ENCODE results near the gene MAN2B1. TPM values are rescaled to one million over a fixed set of nuclear protein-coding genes. Genes with fewer than 3 reads are reported as not detected.

Gene MAN2B1
- polyA plus RNA-seq, 1 experiment: 66.9 TPM

GRCh38 chr19:12597594-12597993 lies 68.9 kb downstream of the MAN2B1 start:
- CTCF ChIA-PET: interaction anchor here (1.4 kb wide), 1 partner anchor 13 kb away, joined by 5 read pairs; the partner anchor contains the start of genes ZNF490 and ZNF791
- POLR2A ChIA-PET: no interaction called here
- no peak for TF ChIP-seq CTCF (IDR thresholded peaks at IDR 0.05; ENCODE audit: insufficient read depth, low read depth, low read length)

GRCh38 chr19:12596927-12597548 lies 69.5 kb downstream of the MAN2B1 start:
- DNase-seq (ENCODE audit: low read depth): no peak
- Histone ChIP-seq H3K36me3 (ENCODE audit: control insufficient read depth, insufficient read depth, low read length) (peaks cover 8% of the 10 kb centered on the region), H3K27me3 (ENCODE audit: control insufficient read depth, insufficient read depth, low read length) (no peaks in the 10 kb centered on the region), H3K4me3 (ENCODE audit: low read depth, low read length) (no peak overlapping the region)
- ChIA-PET CTCF (interaction anchor here (1.4 kb wide), 1 partner anchor 14 kb away, joined by 5 read pairs; the partner anchor contains the start of genes ZNF490 and ZNF791), POLR2A (no interaction called here)
- TF ChIP-seq CTCF (IDR thresholded peaks at IDR 0.05; ENCODE audit: insufficient read depth, low read depth, low read length): no peak

More at GRCh38 chr19:12597594-12597993, 68.9 kb downstream of the MAN2B1 start:
- H3K27me3 ChIP-seq (ENCODE audit: control insufficient read depth, insufficient read depth, low read length): no peaks in the 10 kb centered on the region
- H3K36me3 ChIP-seq (ENCODE audit: control insufficient read depth, insufficient read depth, low read length): peaks cover 10% of the 10 kb centered on the region
- H3K4me3 ChIP-seq (ENCODE audit: low read depth, low read length): no peak overlapping the region
- DNase-seq (ENCODE audit: low read depth): no peak

Small RNA genes within 50 kb of the gene (small RNA-seq; reads per million reads assigned to genes)
- not detected for gene SNORD41 (ENCODE audit: insufficient read length, low read depth, low replicate concordance)

Other genes starting within 250 kb of the MAN2B1 start
- 0.56 and 1.5 TPM in 2 replicates for gene ZNF443, start 225.7 kb downstream of the MAN2B1 start, polyA plus RNA-seq (2011; rRNA removed)
- 0.59 and 1.1 TPM in 2 replicates for gene ZNF709, start 181.9 kb downstream of the MAN2B1 start, polyA plus RNA-seq (2011; rRNA removed)
- 1.4 and 2.9 TPM in 2 replicates for gene ZNF564, start 115.3 kb downstream of the MAN2B1 start, polyA plus RNA-seq (2011; rRNA removed)
- gene ZNF490, start 55.9 kb downstream of the MAN2B1 start, polyA plus RNA-seq (2011; rRNA removed): 1.6 and 3.7 TPM in 2 replicates
- 7.7 and 10.5 TPM in 2 replicates for gene ZNF791, start 55.8 kb downstream of the MAN2B1 start, polyA plus RNA-seq (2011; rRNA removed)
- 6.1 and 9.3 TPM in 2 replicates for gene WDR83, start 65 bp upstream of the MAN2B1 start, polyA plus RNA-seq (2011; rRNA removed)
- 64.7 and 92.2 TPM in 2 replicates for gene DHPS, start 15.1 kb upstream of the MAN2B1 start, polyA plus RNA-seq (2011; rRNA removed)
- not detected in 2 replicates for gene GNG14, start 21.3 kb upstream of the MAN2B1 start, polyA plus RNA-seq (2011; rRNA removed)
- 7.7 and 13.6 TPM in 2 replicates for gene FBXW9, start 29.9 kb upstream of the MAN2B1 start, polyA plus RNA-seq (2011; rRNA removed)
- gene TNPO2, start 57.2 kb upstream of the MAN2B1 start, polyA plus RNA-seq (2011; rRNA removed): 49.6 and 77.3 TPM in 2 replicates
- gene TRIR, start 67.9 kb upstream of the MAN2B1 start, polyA plus RNA-seq (2011; rRNA removed): 161 and 181 TPM in 2 replicates
- gene GET3, start 70.8 kb upstream of the MAN2B1 start, polyA plus RNA-seq (2011; rRNA removed): 163 and 250 TPM in 2 replicates
- not detected in 2 replicates for gene BEST2, start 85.0 kb upstream of the MAN2B1 start, polyA plus RNA-seq (2011; rRNA removed)
- 6.3 and 10.4 TPM in 2 replicates for gene HOOK2, start 108.8 kb upstream of the MAN2B1 start, polyA plus RNA-seq (2011; rRNA removed)
- 36.8 and 49.4 TPM in 2 replicates for gene JUNB, start 124.7 kb upstream of the MAN2B1 start, polyA plus RNA-seq (2011; rRNA removed)
- 165 and 267 TPM in 2 replicates for gene PRDX2, start 135.1 kb upstream of the MAN2B1 start, polyA plus RNA-seq (2011; rRNA removed)
- gene THSD8, start 135.3 kb upstream of the MAN2B1 start, polyA plus RNA-seq (2011; rRNA removed): 0.75 and 2.6 TPM in 2 replicates
- gene RNASEH2A, start 139.8 kb upstream of the MAN2B1 start, polyA plus RNA-seq (2011; rRNA removed): 19.9 and 30.3 TPM in 2 replicates
- gene RTBDN, start 167.8 kb upstream of the MAN2B1 start, polyA plus RNA-seq (2011; rRNA removed): 0.31 TPM in 1 of 2 replicates, not detected in the other
- gene MAST1, start 171.8 kb upstream of the MAN2B1 start, polyA plus RNA-seq (2011; rRNA removed): 0.25 TPM in 1 of 2 replicates, not detected in the other
- gene DNASE2, start 214.7 kb upstream of the MAN2B1 start, polyA plus RNA-seq (2011; rRNA removed): 39.1 and 68.8 TPM in 2 replicates
- gene KLF1, start 220.5 kb upstream of the MAN2B1 start, polyA plus RNA-seq (2011; rRNA removed): not detected in 2 replicates
- gene GCDH, start 224.4 kb upstream of the MAN2B1 start, polyA plus RNA-seq (2011; rRNA removed): 11.5 and 20.9 TPM in 2 replicates